Measurements from ENCODE around the gene BPIFB3. TPM values are rescaled to one million over a fixed set of nuclear protein-coding genes. Genes with fewer than 3 reads are reported as not detected.

BPIFB3 gene
- total RNA-seq, 1 experiment from 2014 or later, result not detected

GRCh38 chr20:33063271-33063670 is 9.6 kb downstream of the BPIFB3 start:
- intact Hi-C loops (cut with micrococcal nuclease; ENCODE audit: unreplicated experiment), result no loop called here
- H3K9me3 Mint-ChIP-seq (ENCODE audit: unreplicated experiment), result no peaks in the 10 kb centered on the region
- H3K4me3 Mint-ChIP-seq (ENCODE audit: unreplicated experiment), result no peak overlapping the region
- DNase-seq, result no peak
- H3K27ac Mint-ChIP-seq (ENCODE audit: unreplicated experiment), result no peak overlapping the region
- peaks cover 15% of the 10 kb centered on the region for H3K27me3 Mint-ChIP-seq (ENCODE audit: insufficient read depth, unreplicated experiment)
- Histone ChIP-seq H3K27me3 (replicated peaks; ENCODE audit: control insufficient read depth, insufficient read depth, low read length) (no peaks in the 10 kb centered on the region; the same call in 1 of the 2 replicates), H3K4me3 (ENCODE audit: low read depth, low read length) (no peak overlapping the region), H3K36me3 (ENCODE audit: control insufficient read depth, insufficient read depth, low read length) (no peaks in the 10 kb centered on the region), H3K9me3 (no peaks in the 10 kb centered on the region), H3K4me1 (no peaks in the 10 kb centered on the region)
- H3K4me1 Mint-ChIP-seq (ENCODE audit: low read depth, unreplicated experiment), result no peaks in the 10 kb centered on the region
- H3K36me3 Mint-ChIP-seq (ENCODE audit: insufficient read depth, unreplicated experiment), result no peaks in the 10 kb centered on the region
- POLR2A ChIA-PET, result no interaction called here
- CTCF ChIA-PET, result no interaction called here
- no TSS peak for BruUV-seq (replicated peaks)
- TF ChIP-seq CTCF (IDR thresholded peaks at IDR 0.05; ENCODE audit: insufficient read depth in 1 of 2, low read depth in 1 of 2, low read length in 1 of 2, severe bottlenecking in 1 of 2, unreplicated experiment in 1 of 2), result no peak

- Histone ChIP-seq H3K4me1 (no peaks in the 10 kb centered on the region), H3K9me3 (no peaks in the 10 kb centered on the region), H3K36me3 (ENCODE audit: control insufficient read depth, insufficient read depth, low read length) (no peaks in the 10 kb centered on the region), H3K4me3 (ENCODE audit: low read depth, low read length) (no peak overlapping the region), H3K27me3 (replicated peaks; ENCODE audit: control insufficient read depth, insufficient read depth, low read length) (no peaks in the 10 kb centered on the region; the same call in none of the 2 replicates)
- Mint-ChIP-seq H3K9me3 (ENCODE audit: unreplicated experiment) (no peaks in the 10 kb centered on the region), H3K27me3 (ENCODE audit: insufficient read depth, unreplicated experiment) (peaks cover 17% of the 10 kb centered on the region), H3K36me3 (ENCODE audit: insufficient read depth, unreplicated experiment) (no peaks in the 10 kb centered on the region), H3K4me1 (ENCODE audit: low read depth, unreplicated experiment) (no peaks in the 10 kb centered on the region), H3K27ac (ENCODE audit: unreplicated experiment) (no peak overlapping the region), H3K4me3 (ENCODE audit: unreplicated experiment) (no peak overlapping the region)
- ChIA-PET POLR2A (no interaction called here), CTCF (no interaction called here)
- BruUV-seq (replicated peaks), result no TSS peak
- intact Hi-C loops (cut with micrococcal nuclease; ENCODE audit: unreplicated experiment), result no loop called here
- TF ChIP-seq CTCF (IDR thresholded peaks at IDR 0.05; ENCODE audit: insufficient read depth in 1 of 2, low read depth in 1 of 2, low read length in 1 of 2, severe bottlenecking in 1 of 2, unreplicated experiment in 1 of 2), result no peak
- no peak for DNase-seq
Observed at GRCh38 chr20:33064572-33065287, 11.0 kb downstream of the BPIFB3 start.

GRCh38 chr20:33065785-33066184 is 12.1 kb downstream of the BPIFB3 start:
- CTCF ChIA-PET, result no interaction called here
- intact Hi-C loops (cut with micrococcal nuclease; ENCODE audit: unreplicated experiment), result no loop called here
- H3K4me1 Mint-ChIP-seq (ENCODE audit: low read depth, unreplicated experiment), result no peaks in the 10 kb centered on the region
- BruUV-seq (replicated peaks), result no TSS peak
- POLR2A ChIA-PET, result no interaction called here
- TF ChIP-seq CTCF (IDR thresholded peaks at IDR 0.05; ENCODE audit: insufficient read depth in 1 of 2, low read depth in 1 of 2, low read length in 1 of 2, severe bottlenecking in 1 of 2, unreplicated experiment in 1 of 2), result no peak
- no peaks in the 10 kb centered on the region for H3K9me3 Mint-ChIP-seq (ENCODE audit: unreplicated experiment)
- H3K9me3 ChIP-seq, result no peaks in the 10 kb centered on the region
- H3K36me3 ChIP-seq (ENCODE audit: control insufficient read depth, insufficient read depth, low read length), result no peaks in the 10 kb centered on the region
- H3K36me3 Mint-ChIP-seq (ENCODE audit: insufficient read depth, unreplicated experiment), result no peaks in the 10 kb centered on the region
- no peaks in the 10 kb centered on the region; the same call in none of the 2 replicates for H3K27me3 ChIP-seq (replicated peaks; ENCODE audit: control insufficient read depth, insufficient read depth, low read length)
- peaks cover 13% of the 10 kb centered on the region for H3K27me3 Mint-ChIP-seq (ENCODE audit: insufficient read depth, unreplicated experiment)
- H3K4me3 ChIP-seq (ENCODE audit: low read depth, low read length), result no peak overlapping the region
- H3K27ac Mint-ChIP-seq (ENCODE audit: unreplicated experiment), result no peak overlapping the region
- H3K4me1 ChIP-seq, result no peaks in the 10 kb centered on the region
- no peak for DNase-seq
- no peak overlapping the region for H3K4me3 Mint-ChIP-seq (ENCODE audit: unreplicated experiment)

Data from Caco-2 (cell line).